HG03159 (cell line): ENCODE measurements around the gene TMEM178B.
"Not testable (repeated sequence)": the region's sequence is repeated elsewhere in the genome, so short reads cannot be mapped to it uniquely, and the experiment has no call there.

ENCODE experiments used
- ATAC-seq: cut with Tn5 transposase; IDR thresholded peaks from one replicate; pipeline ENCODE4 v1.9.1; 2021; ENCODE audit warnings: mild to moderate bottlenecking, moderate library complexity; ENCODE audit not compliant: unreplicated experiment

The TMEM178B gene

GRCh38 chr7:141370650-141371049 is 296.8 kb downstream of the TMEM178B start:
- no peak for ATAC-seq

GRCh38 chr7:141374425-141374824 is 300.6 kb downstream of the TMEM178B start:
- no peak for ATAC-seq

GRCh38 chr7:141375442-141375841 is 301.6 kb downstream of the TMEM178B start:
- ATAC-seq: no peak

GRCh38 chr7:141377906-141378305 is 304.0 kb downstream of the TMEM178B start:
- no peak for ATAC-seq

GRCh38 chr7:141378405-141378804 is 304.5 kb downstream of the TMEM178B start:
- ATAC-seq: no peak

GRCh38 chr7:141381794-141382427 is 308.0 kb downstream of the TMEM178B start:
- ATAC-seq: no peak

- ATAC-seq: not testable (repeated sequence)
Measured at GRCh38 chr7:141383356-141383755, 309.5 kb downstream of the TMEM178B start.

- ATAC-seq: no peak
Measured at GRCh38 chr7:141386881-141387280, 313.0 kb downstream of the TMEM178B start.

GRCh38 chr7:141387521-141388217 is 313.8 kb downstream of the TMEM178B start:
- no peak for ATAC-seq

- ATAC-seq: no peak
Measured at GRCh38 chr7:141389140-141389796, 315.4 kb downstream of the TMEM178B start.

- no peak for ATAC-seq
Measured at GRCh38 chr7:141390339-141390738, 316.5 kb downstream of the TMEM178B start.

GRCh38 chr7:141393056-141393455 is 319.2 kb downstream of the TMEM178B start:
- no peak for ATAC-seq

- ATAC-seq: no peak
Measured at GRCh38 chr7:141397236-141398163, 323.6 kb downstream of the TMEM178B start.

GRCh38 chr7:141400356-141400755 is 326.5 kb downstream of the TMEM178B start:
- ATAC-seq: no peak

GRCh38 chr7:141402277-141402996 is 328.6 kb downstream of the TMEM178B start:
- no peak for ATAC-seq

GRCh38 chr7:141403846-141404245 is 330.0 kb downstream of the TMEM178B start:
- ATAC-seq: not testable (repeated sequence)

GRCh38 chr7:141406347-141406746 is 332.5 kb downstream of the TMEM178B start:
- no peak for ATAC-seq

GRCh38 chr7:141407893-141408292 is 334.0 kb downstream of the TMEM178B start:
- no peak for ATAC-seq

- no peak for ATAC-seq
Measured at GRCh38 chr7:141408440-141408839, 334.6 kb downstream of the TMEM178B start.

- ATAC-seq: no peak
Measured at GRCh38 chr7:141409219-141409618, 335.4 kb downstream of the TMEM178B start.
